Coronary artery (tissue), 2 donors: ENCODE results near the gene ADARB2.

Source experiments
- DNase-seq: peaks from one replicate; pipeline ENCODE4 v3.0.0-alpha.2; 2017; ENCODE audit warnings: low spot score
- H3K27ac ChIP-seq, 2 donors: fragments of 200-600 bp; sonication (generic); one replicate each; pipeline ENCODE4 v1.5.1; 2016 to 2019
- H3K4me3 ChIP-seq: fragments of 200-600 bp; sonication (generic); 2 replicates; pipeline ENCODE4 v1.5.1; 2016; ENCODE audit warnings: mild to moderate bottlenecking, moderate library complexity
- CTCF ChIP-seq: fragments of 200-600 bp; sonication (generic); IDR thresholded peaks from one replicate; pipeline ENCODE4 v1.5.1; 2019; ENCODE audit warnings: antibody characterized with exemption

Gene ADARB2

GRCh38 chr10:1287971-1288401, 449.3 kb downstream of the ADARB2 start:
- TF ChIP-seq CTCF: no peak
- H3K4me3 ChIP-seq: no peak overlapping the region
- no peak for DNase-seq
- no peak overlapping the region for H3K27ac ChIP-seq

- H3K27ac ChIP-seq: no peak overlapping the region
- TF ChIP-seq CTCF: no peak
Observed at GRCh38 chr10:1287487-1287886, 449.8 kb downstream of the ADARB2 start.

GRCh38 chr10:1284076-1284475, 453.2 kb downstream of the ADARB2 start:
- no peak overlapping the region for H3K27ac ChIP-seq
- DNase-seq: no peak
- TF ChIP-seq CTCF: no peak
- H3K4me3 ChIP-seq: no peak overlapping the region

More at GRCh38 chr10:1287487-1287886, 449.8 kb downstream of the ADARB2 start:
- H3K4me3 ChIP-seq: no peak overlapping the region
- DNase-seq: no peak

GRCh38 chr10:1281405-1281782, 455.9 kb downstream of the ADARB2 start:
- TF ChIP-seq CTCF: no peak
- Histone ChIP-seq H3K4me3 (no peak overlapping the region), H3K27ac (no peak overlapping the region)
- DNase-seq: no peak

- Histone ChIP-seq H3K4me3 (no peak overlapping the region), H3K27ac (no peak overlapping the region)
- TF ChIP-seq CTCF: no peak
- DNase-seq: no peak
Observed at GRCh38 chr10:1280466-1281404, 456.6 kb downstream of the ADARB2 start.

- DNase-seq: no peak
- TF ChIP-seq CTCF: no peak
Observed at GRCh38 chr10:1278306-1278705, 459.0 kb downstream of the ADARB2 start.

More at GRCh38 chr10:1278306-1278705, 459.0 kb downstream of the ADARB2 start:
- no peak overlapping the region for H3K4me3 ChIP-seq
- no peak overlapping the region for H3K27ac ChIP-seq
